ENCODE measurements around the gene CD200.
"Not testable (repeated sequence)": the region's sequence is repeated elsewhere in the genome, so short reads cannot be mapped to it uniquely, and the experiment has no call there.

CD200 gene

DNA sequence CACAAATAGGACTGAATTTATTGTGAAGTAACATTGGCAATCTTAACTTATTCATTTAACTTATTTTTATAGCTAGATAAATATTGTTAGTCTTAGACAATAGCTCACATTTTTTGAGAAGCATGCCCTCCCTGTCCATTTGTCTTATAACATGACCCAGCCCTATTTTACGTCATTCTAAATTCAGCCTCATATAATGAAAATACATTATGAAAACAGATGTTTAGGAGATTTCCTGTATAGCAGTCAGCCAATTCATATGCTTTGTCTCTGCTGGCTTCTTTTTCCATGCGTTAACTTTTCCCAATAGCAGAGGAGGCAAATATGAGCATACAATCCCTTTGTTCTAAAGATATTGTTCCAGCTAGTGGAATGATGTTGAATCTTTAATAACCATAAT, 29.3 kb downstream of the CD200 start:
- DNase-seq, result no peak

- DNase-seq, result no peak
Observed at GRCh38 chr3:112364291-112364690, 31.3 kb downstream of the CD200 start.

GRCh38 chr3:112365035-112365434, 32.1 kb downstream of the CD200 start:
- DNase-seq, result no peak

DNA sequence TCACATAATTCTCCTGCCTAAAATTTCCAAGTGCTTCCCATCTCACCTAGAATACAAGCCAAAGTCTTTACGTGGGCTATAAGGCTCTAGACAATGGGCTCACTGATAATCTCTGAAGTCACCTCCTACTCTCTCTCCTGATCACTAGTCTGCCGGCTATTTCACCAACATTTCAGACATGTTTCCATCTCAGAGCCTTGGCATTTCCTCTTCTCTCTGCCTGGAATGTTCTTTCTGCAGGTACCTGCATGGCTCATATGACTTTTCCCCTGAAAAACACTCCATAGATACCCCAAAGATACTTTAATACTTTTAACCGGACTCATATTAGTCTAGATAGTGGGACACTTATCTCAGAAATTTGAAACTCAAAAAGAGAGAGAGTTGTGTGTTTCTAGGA, 32.7 kb downstream of the CD200 start:
- DNase-seq, result no peak

- DNase-seq, result no peak
Observed at GRCh38 chr3:112366522-112366921, 33.6 kb downstream of the CD200 start.

DNA sequence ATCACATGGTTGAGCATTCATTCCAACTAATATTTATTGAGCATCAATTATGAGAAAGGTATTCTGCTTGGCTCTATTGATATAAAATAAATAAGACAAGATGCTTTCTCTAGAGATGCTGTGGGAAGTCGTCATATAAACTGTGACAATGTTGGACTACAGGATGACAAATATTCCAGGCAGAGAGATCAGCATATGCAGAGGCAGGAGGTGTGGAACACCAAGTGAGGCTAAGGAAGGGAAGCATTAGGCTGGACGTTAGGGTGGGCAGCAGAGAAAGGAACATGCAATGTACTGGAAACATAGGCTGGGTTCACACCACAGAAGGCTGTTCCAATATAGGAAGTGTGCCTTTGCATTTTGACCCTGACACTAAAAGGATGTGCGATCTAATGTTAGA, 38.6 kb downstream of the CD200 start:
- DNase-seq, result no peak

- no peak for DNase-seq
Observed at GRCh38 chr3:112372396-112372795, 39.4 kb downstream of the CD200 start.

- no peak for DNase-seq
Observed at GRCh38 chr3:112373476-112373875, 40.5 kb downstream of the CD200 start.

DNA sequence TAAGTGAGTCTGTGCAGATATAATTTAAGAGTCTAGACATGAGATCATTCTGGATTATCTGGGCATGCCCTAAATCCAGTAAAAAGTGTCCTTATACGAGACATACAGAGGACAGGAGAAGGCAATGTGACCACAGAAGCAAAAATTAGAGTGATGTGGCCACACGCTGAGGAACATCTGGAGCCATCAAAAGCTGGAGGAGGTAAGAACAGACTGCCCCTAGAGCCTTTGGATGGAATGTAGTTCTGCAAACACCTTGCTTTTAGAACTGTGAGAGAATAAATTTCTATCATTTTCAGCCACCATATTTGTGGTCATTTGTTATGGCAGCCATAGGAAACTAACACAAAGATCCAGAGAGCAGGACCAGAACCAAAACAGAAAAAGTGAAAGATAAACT, 41.0 kb downstream of the CD200 start:
- DNase-seq, result no peak

- DNase-seq, result no peak
Observed at GRCh38 chr3:112374333-112374734, 41.4 kb downstream of the CD200 start.

DNA sequence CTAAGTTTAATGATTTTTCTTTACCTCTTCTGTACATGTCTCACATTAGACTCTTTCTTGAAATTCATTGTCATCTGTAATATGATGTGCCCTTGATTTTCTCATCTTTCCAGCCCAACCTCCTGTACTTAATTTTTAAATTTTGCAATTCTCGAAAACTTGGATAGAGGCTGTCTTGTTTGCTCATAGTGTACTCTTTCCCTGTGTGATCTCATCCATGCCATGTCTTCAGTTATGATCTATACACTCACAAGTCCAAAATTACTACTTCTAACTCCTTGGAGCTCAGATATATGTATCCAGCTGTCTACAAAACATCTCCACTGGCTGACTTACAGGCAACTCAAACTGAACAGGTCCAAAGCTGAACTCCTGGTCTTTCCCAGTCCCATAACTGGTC, 42.2 kb downstream of the CD200 start:
- no peak for DNase-seq

DNA sequence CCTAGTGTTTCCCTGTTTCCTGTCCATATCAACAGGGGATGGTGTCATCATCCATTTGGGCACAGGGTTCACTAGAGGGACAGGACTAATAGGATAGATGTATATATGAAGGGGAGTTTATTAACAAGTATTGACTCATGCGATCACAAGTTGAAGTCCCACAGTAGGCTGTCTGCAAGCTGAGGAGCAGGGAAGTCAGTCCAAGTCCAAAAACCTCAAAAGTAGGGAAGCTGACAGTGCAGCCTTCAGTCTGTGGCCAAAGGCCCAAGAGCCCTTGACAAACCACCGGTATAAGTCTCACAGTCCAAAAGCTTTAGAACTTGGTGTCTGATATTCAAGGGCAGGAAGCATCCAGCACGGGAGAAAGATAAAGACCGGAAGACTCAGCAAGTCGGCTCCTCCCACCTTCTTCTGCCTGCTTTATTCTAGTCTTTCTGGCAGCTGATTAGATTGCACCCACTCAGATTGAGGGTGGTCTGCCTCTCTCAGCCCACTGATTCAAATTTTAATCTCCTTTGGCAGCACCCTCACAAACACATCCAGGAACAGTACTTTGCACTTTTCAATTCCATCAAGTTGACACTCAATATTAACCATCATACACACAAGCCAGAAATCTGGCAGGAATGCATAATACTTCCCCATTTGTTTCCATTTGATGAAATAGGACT, 43.4 kb downstream of the CD200 start:
- DNase-seq, result no peak

DNA sequence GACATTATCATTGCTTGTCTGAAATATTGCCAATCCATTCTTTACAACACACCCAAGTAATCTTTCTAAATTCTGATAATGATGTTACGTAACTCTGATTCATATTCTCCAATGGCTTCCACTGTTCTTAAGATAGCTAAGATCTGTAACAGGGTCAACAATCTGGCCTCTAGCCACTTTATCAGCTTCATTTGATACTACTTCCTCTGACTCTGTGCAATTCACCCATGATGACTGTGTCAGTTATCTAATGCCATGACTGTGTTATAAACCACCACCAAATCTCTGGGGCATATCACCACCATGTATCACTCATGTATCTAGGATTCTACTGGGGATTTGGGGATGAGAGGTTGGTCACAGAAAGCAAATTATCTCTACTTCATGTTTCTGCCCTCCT, 44.0 kb downstream of the CD200 start:
- no peak for DNase-seq

DNA sequence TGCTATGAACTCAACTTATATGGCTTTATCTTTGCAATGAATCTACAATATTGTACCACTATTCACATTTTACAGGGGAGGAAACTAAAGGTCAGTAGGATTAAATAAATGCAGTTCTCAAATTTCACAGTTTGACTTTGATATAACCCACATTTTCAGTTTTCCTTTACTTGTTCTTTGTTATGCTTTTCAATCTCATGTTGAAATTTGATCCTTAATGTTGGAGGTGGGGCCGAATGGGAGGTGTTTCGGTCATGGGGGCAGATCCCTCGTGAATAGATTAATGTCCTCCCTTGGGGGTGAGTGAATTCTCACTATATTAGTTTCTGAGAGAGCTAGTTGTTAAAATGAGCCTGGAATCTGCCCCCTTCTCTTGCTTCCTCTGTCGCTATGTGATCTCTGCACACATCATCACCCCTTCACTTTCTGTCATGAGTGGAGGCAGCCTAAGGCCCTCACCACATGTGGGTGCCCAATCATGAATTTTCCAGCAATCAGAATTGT, 44.7 kb downstream of the CD200 start:
- no peak for DNase-seq

GRCh38 chr3:112378347-112378746, 45.4 kb downstream of the CD200 start:
- DNase-seq, result not testable (repeated sequence)

GRCh38 chr3:112379020-112379690, 46.2 kb downstream of the CD200 start:
- no peak for DNase-seq

- no peak for DNase-seq
Observed at GRCh38 chr3:112381673-112382542, 49.0 kb downstream of the CD200 start.

- DNase-seq, result no peak
Observed at GRCh38 chr3:112382543-112383160, 49.7 kb downstream of the CD200 start.

DNA sequence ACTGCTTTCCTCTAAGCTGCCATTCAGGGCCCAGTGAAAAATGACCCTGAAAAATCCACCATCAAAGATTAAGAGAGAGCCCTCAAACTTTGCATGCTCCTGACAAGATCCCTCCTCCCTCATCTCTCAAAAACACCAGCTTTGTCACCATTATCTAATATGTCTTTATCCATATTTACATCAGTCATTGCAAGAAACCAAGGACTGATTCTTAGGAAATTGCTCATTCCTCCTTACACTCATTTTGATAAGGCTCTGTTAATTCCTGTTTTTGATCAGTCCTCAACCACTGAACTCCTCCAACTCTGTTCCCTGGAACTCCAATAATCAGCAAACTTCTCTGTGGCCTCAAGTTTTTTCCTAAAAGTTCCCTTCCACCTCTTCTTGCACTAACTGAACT, 51.8 kb downstream of the CD200 start:
- no peak for DNase-seq

- DNase-seq, result no peak
Observed at GRCh38 chr3:112388972-112389371, 56.0 kb downstream of the CD200 start.

DNA sequence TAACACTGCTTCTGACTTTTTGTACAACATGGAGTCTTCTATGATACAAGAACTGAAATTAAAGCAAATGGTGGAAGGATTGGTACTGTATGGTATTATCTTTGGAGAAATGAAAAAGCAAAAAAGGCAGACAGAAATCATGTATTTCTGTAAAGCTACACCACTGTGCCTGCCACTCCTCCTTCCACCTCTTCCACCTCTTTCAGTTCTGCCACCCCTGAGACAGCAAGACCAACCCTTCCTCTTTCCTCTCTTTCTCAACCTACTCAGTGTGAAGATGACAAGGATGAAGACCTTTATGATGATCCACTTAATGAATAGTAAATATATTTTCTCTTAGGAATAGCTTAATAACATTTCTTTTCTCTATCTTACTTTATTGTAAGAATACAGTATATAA, 57.0 kb downstream of the CD200 start:
- DNase-seq, result no peak

DNA sequence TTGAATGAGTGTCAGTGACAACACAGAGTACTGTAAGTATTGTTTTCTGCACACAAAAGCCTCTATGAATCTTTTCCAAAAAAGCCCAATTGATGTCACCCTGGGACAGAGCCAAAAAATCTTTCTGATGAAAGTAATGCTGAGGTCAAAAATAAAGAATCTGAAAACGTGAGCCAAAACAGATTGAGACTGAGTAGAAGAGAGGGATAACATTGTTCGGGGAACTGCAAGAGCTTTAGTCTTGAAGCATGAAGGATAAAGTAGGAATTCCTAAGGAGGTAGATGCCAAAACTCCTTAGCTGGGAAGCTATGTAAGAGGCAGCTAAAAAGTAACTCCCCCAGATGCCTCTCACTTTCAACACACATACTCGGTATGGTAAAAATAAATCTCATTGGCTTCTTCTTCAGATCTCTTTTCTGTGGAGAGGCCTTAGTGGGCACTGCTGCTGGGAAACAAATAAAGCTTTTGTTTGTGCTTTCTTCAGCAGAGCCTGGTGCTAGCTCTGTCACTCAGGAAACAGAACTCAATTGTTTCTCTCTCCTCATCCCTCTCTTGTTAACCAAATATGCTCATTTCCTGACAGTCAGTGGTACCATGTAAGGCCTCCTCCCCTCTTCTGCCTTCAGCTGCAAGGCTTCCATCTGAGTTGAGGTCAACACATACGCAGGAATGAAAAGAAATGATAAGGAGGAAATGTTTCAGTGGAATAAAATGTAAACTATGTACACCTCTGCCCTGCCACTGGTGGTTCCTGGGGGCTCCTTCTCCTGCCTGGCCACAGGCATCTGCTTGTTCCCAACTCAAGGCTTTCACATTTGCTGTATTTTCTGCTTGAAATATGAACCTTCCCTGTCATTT, 58.1 kb downstream of the CD200 start:
- DNase-seq, result no peak

Data from activated T-cell treated with anti-CD3 and anti-CD28 coated beads for 4 hours (primary cell).